HG03460 (cell line): ENCODE measurements around the gene GALR2.
A peak's percentile ranks its signal among the peaks of the same experiment; 100 is the strongest.
"Not testable (repeated sequence)": the region's sequence is repeated elsewhere in the genome, so short reads cannot be mapped to it uniquely, and the experiment has no call there.

Experiments used
- ATAC-seq: cut with Tn5 transposase; IDR thresholded peaks from one replicate; pipeline ENCODE4 v1.9.1; 2021; ENCODE audit not compliant: unreplicated experiment

Gene GALR2

DNA sequence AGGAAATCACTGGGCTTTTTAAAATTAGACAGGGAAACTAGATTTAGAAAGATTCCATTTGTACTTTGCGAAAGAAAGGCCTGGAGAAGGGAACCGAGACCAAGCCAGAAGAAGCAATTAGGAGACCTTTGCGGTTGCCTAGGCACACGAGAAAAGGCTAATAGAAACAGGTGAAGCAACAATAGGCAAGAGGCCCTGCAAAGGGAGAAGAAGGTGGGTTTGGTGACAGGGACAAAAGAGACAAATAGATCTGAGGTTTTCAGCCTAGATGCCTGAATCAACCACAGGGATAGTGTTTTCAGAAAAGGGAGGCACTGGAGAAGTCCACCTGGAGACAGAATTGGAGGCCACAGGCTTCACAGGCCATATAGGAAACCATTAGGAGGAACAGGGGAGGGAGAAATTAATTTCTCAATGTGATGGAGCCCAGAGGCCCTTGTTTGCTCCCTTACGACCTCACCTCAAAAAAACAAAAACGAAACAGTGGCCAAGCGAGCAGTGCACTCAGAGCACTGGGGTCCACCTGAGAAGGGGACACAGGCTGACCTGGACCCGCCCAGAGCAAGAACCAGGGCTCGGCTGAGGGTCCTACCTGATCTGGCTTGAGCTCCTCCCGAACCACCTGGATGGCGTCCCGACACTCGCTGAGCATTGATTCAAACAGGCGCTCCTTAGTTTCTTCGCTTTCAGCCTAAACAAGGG is 24.6 kb upstream of the GALR2 start:
- ATAC-seq = no peak

DNA sequence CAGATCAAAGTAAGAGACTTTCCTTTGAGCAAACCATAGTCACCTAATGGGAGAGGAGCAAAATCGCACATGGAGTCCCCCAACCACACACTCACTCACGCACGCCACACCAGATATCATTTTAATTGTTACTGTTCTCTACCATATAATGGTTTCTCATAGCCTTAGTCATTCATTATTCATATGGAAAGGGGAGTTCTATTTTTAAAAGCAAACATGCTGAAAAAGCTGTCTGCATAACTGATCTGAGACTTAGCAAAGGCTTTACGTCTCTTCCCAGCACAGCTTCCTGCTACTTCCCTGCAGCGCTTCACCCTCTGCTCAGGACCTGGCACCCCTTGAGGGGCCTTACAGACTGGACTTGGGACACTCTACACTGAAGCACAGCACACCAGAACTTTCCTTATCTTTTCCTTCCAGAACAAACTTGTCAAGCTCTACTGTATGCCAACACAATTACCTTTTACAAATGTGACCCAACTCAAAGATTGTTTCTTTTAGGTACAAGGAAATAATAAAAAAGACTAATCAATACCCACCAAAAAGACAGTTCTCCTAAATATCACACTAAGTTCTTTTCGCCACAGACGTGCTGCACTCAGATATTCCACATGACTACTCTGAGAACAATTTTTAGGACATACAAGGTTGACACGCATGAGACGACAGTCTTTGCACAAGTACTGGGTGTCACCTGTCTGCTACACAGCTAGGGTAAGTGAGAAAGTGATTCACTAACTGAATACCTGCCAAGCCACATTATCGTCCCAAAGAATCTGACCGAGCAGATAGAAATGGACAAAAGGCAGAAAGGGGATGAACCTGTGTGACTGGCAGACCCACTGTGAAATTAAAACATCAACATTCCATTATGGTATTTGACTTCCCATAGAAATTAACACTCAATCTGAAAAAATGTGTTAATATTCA is 23.8 kb upstream of the GALR2 start:
- no peak for ATAC-seq

DNA sequence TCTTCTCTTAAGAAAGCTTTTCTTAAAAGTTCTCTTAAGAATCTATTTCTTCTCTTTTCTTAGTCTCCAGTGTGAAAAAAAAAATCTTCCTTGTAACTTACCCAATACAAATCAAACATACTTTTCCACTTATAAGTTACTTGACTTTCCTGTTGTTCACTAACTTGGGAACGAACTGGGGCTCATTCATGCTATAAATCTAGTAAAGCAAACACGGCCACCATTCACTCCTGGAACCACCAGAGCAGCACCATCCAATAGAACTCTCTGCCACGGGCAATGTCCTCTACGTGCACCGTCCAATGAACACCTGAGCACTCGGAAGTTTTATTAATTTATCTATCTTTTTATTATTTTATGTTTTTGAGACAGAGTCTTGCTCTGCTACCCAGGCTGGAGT is 23.0 kb upstream of the GALR2 start:
- ATAC-seq = no peak

DNA sequence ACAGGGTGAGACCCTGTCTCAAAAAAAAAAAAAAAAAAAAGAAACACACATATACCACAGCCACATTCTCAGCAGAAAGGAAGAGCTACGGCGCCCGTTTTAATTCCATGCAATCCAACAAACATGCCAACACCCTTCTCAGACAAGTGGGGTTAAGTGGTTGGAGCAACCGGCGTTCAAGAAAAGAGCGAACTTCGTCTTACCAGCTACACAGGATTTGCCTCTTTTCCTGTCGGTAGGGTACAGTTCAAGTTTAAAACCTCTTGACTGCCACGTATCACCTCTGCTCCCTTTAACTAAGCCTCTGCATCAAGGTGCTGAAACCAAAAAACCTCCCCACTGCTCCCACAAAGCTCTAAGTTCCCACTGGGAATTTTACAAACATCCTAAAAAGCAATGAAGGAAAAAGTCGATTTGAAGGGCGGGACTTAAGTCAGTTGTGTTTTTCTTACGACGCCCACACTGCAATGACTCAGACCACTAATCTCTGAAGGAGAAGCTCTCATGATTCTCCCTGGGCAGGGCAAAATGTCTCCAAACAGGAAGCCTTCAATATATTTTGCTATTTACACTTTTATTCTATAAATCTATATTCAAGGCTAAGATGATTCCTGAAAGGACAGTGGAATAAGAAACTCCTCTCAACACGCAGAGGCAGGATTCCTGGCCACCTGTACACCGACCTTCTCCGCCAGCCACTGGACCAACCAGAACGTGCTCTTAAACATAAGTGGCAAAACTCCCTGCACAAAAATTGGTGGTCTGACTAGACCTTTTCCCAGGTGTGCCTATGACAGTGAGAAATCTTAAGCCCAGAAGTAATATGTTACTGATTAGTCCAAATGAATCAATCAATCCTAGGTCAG is 21.1 kb upstream of the GALR2 start:
- ATAC-seq = no peak

DNA sequence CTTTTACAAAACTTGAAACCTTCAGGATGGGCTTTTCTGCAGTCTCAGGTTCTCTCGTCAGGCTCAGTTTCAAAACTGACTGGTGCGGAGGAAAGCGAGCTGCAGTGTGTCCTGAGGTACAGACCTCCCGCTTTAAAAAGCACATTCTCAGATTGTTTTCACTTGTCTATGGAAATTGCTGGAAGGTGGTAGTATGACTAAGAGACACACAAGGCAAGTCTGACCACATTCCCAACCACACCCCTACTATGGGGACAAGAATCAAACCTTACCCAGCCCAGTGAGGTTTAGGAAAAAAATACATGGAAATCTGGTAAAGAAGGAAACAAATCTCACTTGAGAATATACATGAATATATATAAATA is 20.5 kb upstream of the GALR2 start:
- ATAC-seq = no peak

DNA sequence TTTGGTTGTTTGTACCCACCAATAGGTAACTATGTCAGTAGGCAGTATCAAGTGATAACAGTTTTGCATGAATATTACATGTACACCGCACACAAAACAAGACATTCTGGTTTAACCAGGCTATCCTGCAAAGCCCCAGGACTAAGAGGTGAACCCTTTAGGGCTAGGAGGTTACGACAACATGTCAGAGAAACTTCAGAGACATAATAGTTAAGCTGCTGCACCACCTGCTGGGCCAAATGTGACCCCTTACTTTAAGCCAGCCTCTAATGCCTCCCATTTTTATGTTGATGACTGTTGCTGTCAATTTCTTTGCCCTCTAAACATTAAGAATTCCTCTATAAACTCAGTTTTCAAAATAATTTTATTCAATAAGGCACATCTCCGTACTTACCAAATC is 17.7 kb upstream of the GALR2 start:
- no peak for ATAC-seq

DNA sequence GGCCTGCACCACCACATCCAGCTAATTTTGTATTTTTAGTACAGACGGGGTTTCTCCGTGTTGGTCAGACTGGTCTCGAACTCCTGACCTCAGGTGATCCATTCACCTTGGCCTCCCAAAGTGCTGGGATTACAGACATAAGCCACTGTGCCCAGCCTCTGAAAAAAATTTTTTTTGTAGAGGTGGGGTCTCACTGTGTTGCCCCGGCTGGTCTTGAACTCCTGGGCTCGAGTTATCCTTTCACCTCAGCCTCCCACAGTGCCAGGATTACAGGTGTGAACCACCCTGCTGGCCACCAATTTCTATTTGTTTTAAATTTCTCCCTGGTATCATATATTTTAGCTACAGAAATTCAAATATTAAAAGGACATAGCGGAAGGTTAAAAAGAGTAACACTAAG is 16.3 kb upstream of the GALR2 start:
- not testable (repeated sequence) for ATAC-seq

DNA sequence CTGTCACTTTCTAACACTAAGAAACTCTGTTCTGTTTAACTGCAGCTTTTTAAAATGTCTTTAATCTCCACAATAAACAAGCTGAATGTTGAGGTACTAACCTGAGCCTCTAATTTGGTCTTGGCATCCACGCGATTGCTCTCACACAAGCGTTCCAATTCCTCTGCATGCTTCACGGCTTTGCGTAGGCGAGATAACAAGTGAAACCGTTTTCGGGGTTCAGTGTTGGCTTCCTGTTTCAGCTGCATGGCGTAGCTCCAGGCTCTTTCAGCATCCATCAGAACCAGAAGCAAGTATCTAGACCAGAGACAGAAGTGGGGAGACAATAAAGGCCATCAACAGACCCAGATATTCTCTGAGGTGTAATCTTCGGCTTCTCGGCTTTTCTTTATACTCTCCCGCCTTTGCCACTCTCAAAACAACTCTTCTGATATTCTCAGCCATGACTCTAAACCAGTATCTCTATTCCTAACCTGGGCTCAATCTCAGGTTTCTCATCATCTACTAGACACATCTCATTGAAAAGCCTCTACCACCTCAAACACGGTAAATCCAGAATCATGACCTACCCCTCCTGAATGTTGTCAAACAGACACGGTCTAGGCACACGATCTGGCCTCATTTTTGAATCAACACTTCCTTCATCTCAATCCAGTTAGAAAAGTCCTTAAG is 10.6 kb upstream of the GALR2 start:
- ATAC-seq = no peak

DNA sequence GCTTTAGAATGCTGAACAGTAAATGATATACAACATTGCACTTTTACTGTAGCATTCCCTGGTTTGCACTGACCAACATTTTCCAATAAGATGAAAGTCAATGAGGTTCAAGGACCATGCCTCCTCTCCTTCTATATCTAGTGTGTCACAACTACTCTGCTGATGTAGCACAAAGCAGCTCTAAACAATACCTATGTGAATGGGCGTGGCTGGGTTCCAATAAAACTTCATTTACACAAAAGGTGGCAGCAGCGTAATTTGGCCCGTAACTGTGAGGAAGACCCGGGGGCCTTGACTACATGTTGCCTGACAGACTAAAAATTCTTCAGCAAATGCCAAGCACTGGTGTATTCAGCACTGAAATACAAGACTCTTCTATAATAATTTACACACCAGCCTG is 8.8 kb upstream of the GALR2 start:
- no peak for ATAC-seq

DNA sequence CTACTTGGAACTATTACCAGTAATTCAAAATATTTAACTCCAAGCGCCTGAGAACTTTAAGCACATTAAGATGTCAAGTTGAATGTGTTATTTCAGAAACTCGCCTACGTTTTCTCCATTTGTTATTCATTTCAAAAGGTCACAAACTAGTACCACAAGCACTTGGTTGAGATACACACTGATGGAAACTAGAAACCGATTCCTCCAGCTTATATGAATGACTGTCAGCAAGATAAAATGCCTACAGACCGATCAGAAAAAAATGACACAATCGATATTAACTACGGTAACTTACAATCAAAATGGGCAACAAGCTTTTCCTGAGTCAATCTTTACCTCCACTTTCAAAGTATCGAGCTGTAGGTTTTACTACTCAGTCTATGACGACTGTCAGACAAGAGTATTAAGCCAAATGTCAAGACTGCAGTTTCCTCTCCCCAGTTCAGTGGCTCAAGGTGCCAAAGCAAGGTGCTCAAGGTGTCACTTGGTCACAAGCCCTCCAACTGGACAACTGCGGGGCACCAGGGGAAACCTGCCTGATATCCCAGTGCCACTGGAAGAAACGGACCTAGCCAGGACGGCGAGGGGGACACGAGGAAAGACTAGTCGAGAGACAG is 2.9 kb upstream of the GALR2 start:
- no peak for ATAC-seq

DNA sequence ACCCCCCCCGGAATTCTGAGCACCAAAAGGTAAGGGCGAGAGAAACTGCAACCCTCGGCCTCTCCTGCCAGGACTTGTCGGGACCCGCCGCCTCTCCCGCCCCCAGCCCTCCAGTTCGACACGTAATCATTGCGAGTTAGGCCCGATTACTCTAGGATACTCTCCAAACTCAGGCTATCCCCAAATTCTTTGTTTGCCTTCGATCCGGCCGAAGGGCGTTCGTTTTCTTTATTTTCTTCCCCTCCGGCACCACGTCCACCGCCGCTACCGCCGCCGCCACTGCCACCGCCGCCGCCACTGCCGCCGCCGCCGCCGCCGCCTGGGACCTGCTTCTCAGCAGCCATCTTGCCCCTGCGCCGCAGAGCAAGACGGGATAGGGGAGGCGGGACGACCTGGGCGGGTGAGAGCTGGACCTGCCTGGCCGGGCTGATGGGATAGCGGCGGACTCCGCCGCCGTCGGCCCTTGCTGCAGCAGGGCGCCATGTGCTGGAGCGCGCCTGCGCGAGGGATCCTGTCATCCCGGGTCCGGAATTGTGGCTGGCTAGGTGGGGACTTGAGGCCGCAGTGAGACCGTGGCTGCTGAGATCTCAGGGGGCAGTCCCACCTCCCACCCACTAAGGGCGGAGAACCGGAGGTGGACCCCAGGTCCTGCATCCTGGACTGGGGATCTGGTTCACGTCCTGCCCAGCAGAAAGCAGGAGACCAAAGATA is 2.3 kb upstream of the GALR2 start, which contains the start of gene SRP68:
Gene SRP68 (minus strand): TSS at position 370 of the 711 bp plus-strand sequence. CDS start 26 bp downstream, at position 344.
- ATAC-seq = peak; percentile 92

DNA sequence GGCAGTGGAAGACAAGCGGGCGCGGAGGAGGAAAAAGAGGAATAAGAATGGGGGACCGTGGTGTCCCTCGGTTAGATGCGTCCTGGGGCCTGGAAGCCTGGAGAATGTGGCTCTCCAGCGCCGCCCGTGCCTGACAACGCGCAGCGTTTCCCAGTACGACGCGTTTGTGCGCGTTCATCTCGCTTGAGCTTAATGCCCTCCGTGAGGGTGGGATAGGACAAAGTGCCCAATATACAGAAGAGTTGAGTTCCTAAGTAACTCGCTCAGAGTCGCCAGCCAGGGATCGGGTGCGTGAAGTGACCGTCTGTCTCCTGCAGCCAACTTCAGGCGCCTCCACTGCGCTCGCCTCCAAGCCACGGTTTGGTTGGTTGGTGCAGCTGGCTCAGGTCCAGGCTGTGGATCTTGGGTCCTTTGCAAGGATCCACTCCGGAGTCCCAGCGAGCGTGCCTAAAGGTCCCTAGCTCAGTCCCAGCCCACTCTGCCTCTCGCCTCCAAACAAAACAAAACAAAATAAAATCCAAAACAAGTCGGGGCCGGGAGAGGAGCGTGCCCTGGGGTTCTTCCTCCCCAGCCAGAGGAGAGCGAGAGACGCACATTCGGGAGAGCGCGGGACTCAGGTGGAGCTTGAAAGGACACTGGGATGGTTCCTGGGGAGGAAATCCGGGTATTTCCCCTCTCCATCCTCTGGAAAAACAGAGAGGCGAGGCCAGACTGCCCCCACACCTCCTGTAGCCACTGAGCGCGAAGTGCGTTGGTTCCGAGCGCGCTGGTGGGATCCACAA is 974 bp downstream of the GALR2 start:
- no peak for ATAC-seq

DNA sequence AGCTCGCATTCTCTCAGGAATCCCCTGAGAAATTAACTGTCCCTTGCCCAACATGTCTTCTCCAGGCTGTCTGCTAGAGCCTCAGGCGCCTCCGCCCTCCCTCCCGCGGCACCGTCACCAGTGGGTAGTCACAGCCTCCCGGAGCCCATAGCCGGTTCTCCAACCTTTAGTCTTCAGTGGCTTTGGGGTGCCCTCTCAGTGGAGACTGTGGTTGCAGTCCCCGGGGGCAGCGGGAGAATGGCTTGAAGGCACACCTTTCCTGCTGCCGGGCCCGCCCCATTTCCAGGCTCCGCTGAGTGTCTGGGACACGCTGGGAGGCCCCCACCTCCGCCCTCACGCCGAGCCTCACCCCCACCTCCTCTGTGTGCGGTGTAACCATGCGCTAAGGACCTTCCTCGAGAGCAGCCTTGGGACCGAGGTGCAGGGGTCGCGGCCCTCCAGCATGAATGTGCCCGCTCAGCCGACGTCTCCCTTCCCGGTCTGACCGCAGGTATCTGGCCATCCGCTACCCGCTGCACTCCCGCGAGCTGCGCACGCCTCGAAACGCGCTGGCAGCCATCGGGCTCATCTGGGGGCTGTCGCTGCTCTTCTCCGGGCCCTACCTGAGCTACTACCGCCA is 1.7 kb downstream of the GALR2 start:
- ATAC-seq = no peak

DNA sequence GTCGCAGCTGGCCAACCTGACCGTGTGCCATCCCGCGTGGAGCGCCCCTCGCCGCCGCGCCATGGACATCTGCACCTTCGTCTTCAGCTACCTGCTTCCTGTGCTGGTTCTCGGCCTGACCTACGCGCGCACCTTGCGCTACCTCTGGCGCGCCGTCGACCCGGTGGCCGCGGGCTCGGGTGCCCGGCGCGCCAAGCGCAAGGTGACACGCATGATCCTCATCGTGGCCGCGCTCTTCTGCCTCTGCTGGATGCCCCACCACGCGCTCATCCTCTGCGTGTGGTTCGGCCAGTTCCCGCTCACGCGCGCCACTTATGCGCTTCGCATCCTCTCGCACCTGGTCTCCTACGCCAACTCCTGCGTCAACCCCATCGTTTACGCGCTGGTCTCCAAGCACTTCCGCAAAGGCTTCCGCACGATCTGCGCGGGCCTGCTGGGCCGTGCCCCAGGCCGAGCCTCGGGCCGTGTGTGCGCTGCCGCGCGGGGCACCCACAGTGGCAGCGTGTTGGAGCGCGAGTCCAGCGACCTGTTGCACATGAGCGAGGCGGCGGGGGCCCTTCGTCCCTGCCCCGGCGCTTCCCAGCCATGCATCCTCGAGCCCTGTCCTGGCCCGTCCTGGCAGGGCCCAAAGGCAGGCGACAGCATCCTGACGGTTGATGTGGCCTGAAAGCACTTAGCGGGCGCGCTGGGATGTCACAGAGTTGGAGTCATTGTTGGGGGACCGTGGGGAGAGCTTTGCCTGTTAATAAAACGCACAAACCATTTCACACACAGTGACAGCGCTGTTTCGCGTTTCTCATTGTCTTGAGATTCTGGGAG is 2.4 kb downstream of the GALR2 start:
- no peak for ATAC-seq

DNA sequence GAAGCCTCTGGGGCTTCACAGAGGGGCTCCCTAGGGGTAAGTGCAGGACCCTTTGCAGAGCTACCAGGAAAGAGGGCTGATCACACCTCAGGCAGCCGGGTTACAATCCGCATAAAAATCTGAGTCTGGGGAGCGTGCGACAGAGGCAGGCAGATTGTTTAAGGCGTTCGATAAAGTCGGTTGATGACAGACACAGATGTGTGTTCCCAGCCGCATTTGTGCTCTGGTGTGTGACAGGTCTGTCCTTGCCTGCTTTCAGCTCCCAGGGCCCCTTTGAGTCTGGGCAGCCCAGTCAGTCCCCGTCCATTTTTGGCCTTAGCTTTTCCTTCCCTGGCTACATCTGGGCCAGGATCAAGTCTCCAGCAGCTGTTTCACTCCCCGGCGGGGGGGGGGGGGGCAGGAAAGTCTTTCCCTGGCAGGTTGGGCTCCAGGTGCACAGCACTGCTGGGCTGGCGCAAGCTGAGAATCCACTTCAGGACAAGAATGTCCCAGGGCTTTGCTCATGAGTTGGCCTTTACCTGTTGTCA is 3.1 kb downstream of the GALR2 start:
- no peak for ATAC-seq

DNA sequence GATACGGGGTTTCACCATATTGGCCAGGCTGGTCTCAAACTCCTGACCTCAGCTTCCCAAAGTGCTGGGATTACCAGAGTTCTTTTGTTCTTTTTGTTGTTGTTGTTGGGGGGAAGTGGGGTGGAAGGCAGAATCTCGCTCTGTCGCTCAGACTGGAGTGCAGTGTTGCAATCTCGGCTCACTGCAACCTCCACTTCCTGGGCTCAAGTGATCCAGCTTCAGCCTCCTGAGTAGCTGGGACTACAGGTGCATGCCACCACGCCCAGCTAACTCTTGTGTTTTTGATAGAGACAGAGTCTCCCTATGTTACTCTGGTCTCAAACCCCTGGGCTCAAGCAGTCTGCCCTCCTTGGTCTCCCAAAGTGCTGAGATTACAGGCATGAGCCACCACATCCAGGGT is 3.8 kb downstream of the GALR2 start:
- ATAC-seq = not testable (repeated sequence)

DNA sequence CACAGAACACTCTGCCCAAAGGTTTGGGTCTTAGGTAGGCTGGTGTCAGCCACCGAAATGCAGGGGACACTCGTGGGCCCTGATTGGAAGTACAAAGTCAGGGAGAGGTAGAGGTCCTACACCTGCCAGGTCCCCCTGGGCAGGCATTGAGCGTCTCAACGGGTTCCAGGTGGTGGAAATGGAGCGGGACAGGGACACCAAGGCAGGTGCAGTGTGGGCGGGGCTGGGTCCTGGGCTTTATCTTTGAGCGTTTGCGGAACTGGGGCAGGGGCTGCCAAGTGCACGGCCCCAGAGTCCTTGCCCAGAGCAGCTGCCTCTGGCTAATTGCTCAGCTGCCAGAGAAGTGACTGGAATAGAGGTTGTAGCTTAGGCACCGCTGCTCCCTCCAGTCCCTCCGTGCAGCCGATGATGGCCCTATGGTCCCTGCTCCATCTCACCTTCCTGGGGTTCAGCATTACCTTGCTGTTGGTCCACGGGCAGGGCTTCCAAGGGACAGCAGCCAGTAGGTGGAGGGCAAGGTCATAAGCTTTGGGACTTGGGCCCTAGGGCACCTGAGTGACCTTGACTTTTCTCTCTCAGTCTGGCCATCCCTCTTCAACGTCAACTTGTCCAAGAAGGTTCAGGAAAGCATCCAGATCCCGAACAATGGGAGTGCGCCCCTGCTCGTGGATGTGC is 4.4 kb downstream of the GALR2 start, which contains the start of gene ZACN:
Gene ZACN (plus strand): TSS at position 323 of the 675 bp plus-strand sequence. CDS start 83 bp downstream, at position 406.
- no peak for ATAC-seq
